DND-41 (cell line): ENCODE results near the gene WDR72.

Source experiments
- ATAC-seq: fragments of 200-7000 bp; cut with Tn5 transposase; 3 replicates; pipeline ENCODE4 v1.9.1; 2021; ENCODE audit warnings: low read depth; ENCODE audit not compliant: insufficient read depth
- DNase-seq: peaks from one replicate; pipeline ENCODE4 v3.0.0-alpha.2; 2020
- H2AFZ ChIP-seq: 2 replicates; pipeline ENCODE4 v1.6.0; 2012; ENCODE audit warnings: low read depth, low read length
- H3K27ac ChIP-seq: 2 replicates; pipeline ENCODE4 v1.5.1; 2012; ENCODE audit warnings: low read length, inconsistent platforms
- H3K27me3 ChIP-seq: fragments of 200-600 bp; sonication (generic); 2 replicates; pipeline ENCODE4 v1.6.0; 2012; ENCODE audit warnings: low read length, mild to moderate bottlenecking, inconsistent platforms; ENCODE audit not compliant: insufficient read depth, poor library complexity
- H3K36me3 ChIP-seq: 2 replicates; pipeline ENCODE4 v1.5.1; 2012; ENCODE audit warnings: low read length, inconsistent platforms; ENCODE audit not compliant: insufficient read depth
- H3K4me1 ChIP-seq: 2 replicates; pipeline ENCODE4 v1.5.1; 2012; ENCODE audit warnings: mild to moderate bottlenecking, low read length; ENCODE audit not compliant: insufficient read depth
- H3K4me2 ChIP-seq: 2 replicates; pipeline ENCODE4 v1.6.0; 2012; ENCODE audit warnings: mild to moderate bottlenecking, moderate library complexity, low read length, inconsistent platforms; ENCODE audit not compliant: insufficient read depth
- H3K4me3 ChIP-seq, 2 experiments: fragments of 200-600 bp in 1 of 2; shearing (Covaris generic) in 1 of 2; 2 replicates each; pipeline ENCODE4 v1.5.1; 2012 to 2016; ENCODE audit warnings: inconsistent platforms in 2 of 2, low read length in 2 of 2, mild to moderate bottlenecking in 2 of 2, low read depth in 1 of 2, moderate library complexity in 1 of 2
- H3K79me2 ChIP-seq: 2 replicates; pipeline ENCODE4 v1.6.0; 2012; ENCODE audit warnings: low read length, inconsistent platforms; ENCODE audit not compliant: insufficient read depth
- H3K9ac ChIP-seq: 2 replicates; pipeline ENCODE4 v1.6.0; 2012; ENCODE audit warnings: low read depth, mild to moderate bottlenecking, inconsistent platforms, low read length, moderate library complexity
- H3K9me3 ChIP-seq: 2 replicates; pipeline ENCODE4 v1.5.1; 2012; ENCODE audit warnings: low read length, moderate library complexity, mild to moderate bottlenecking, inconsistent platforms; ENCODE audit not compliant: insufficient read depth, severe bottlenecking
- H4K20me1 ChIP-seq: 2 replicates; pipeline ENCODE4 v1.6.0; 2012; ENCODE audit warnings: low read length; ENCODE audit not compliant: insufficient read depth
- CTCF ChIP-seq: IDR thresholded peaks from 2 replicates; pipeline ENCODE4 v1.5.1; 2012; ENCODE audit warnings: borderline replicate concordance, low read length, moderate library complexity, mild to moderate bottlenecking; ENCODE audit not compliant: poor library complexity, severe bottlenecking; ENCODE audit errors: extremely low read depth
- EZH2 ChIP-seq: IDR thresholded peaks from 3 replicates; pipeline ENCODE4 v1.6.1; 2012; ENCODE audit warnings: borderline replicate concordance, low read depth, mild to moderate bottlenecking, moderate library complexity, low read length, inconsistent platforms; ENCODE audit not compliant: severe bottlenecking

WDR72 gene

GRCh38 chr15:53713218-53713617 lies 46.2 kb downstream of the WDR72 start:
- TF ChIP-seq CTCF, result no peak
- TF ChIP-seq EZH2, result no peak
- DNase-seq (no peak), ATAC-seq (no peak)
- Histone ChIP-seq H2AFZ (no peak overlapping the region), H3K9ac (no peak overlapping the region), H3K4me2 (no peak overlapping the region), H3K36me3 (no peaks in the 10 kb centered on the region), H3K9me3 (no peaks in the 10 kb centered on the region), H3K79me2 (no peaks in the 10 kb centered on the region), H4K20me1 (no peaks in the 10 kb centered on the region), H3K4me3 (no peak overlapping the region), H3K27me3 (no peaks in the 10 kb centered on the region), H3K27ac (no peak overlapping the region), H3K4me1 (no peaks in the 10 kb centered on the region)

GRCh38 chr15:53710906-53711305 lies 48.6 kb downstream of the WDR72 start:
- no peak overlapping the region for H2AFZ ChIP-seq
- no peaks in the 10 kb centered on the region for H3K27me3 ChIP-seq
- no peak overlapping the region for H3K4me3 ChIP-seq
- H3K9ac ChIP-seq, result no peak overlapping the region
- no peak for TF ChIP-seq CTCF
- no peak for TF ChIP-seq EZH2
- DNase-seq (no peak), ATAC-seq (no peak)
- no peaks in the 10 kb centered on the region for H3K36me3 ChIP-seq
- H3K4me1 ChIP-seq, result no peaks in the 10 kb centered on the region
- H3K4me2 ChIP-seq, result no peak overlapping the region
- no peaks in the 10 kb centered on the region for H4K20me1 ChIP-seq
- H3K79me2 ChIP-seq, result no peaks in the 10 kb centered on the region
- no peak overlapping the region for H3K27ac ChIP-seq
- no peaks in the 10 kb centered on the region for H3K9me3 ChIP-seq

- DNase-seq (no peak), ATAC-seq (no peak)
- Histone ChIP-seq H2AFZ (no peak overlapping the region), H3K4me3 (no peak overlapping the region), H3K27ac (no peak overlapping the region), H3K4me2 (no peak overlapping the region), H3K27me3 (no peaks in the 10 kb centered on the region), H3K9me3 (no peaks in the 10 kb centered on the region), H3K4me1 (no peaks in the 10 kb centered on the region), H3K79me2 (no peaks in the 10 kb centered on the region), H3K36me3 (no peaks in the 10 kb centered on the region), H4K20me1 (no peaks in the 10 kb centered on the region), H3K9ac (no peak overlapping the region)
- TF ChIP-seq CTCF (no peak), EZH2 (no peak)
These were observed 49.6 kb downstream of the WDR72 start for GRCh38 chr15:53709821-53710220.

GRCh38 chr15:53695365-53695764 lies 64.1 kb downstream of the WDR72 start:
- no peak for DNase-seq
- TF ChIP-seq EZH2, result no peak
- TF ChIP-seq CTCF, result no peak
- no peak overlapping the region for H3K9ac ChIP-seq
- no peak overlapping the region for H2AFZ ChIP-seq
- no peaks in the 10 kb centered on the region for H3K36me3 ChIP-seq
- no peak overlapping the region for H3K4me2 ChIP-seq
- H3K4me1 ChIP-seq, result no peaks in the 10 kb centered on the region
- no peak overlapping the region for H3K27ac ChIP-seq
- H4K20me1 ChIP-seq, result no peaks in the 10 kb centered on the region
- H3K4me3 ChIP-seq, result no peak overlapping the region
- no peak for ATAC-seq
- H3K9me3 ChIP-seq, result no peaks in the 10 kb centered on the region
- no peaks in the 10 kb centered on the region for H3K79me2 ChIP-seq
- H3K27me3 ChIP-seq, result no peaks in the 10 kb centered on the region
